GM21737 (cell line): ENCODE data around the gene HIKESHI.
"Not testable (repeated sequence)": the region's sequence is repeated elsewhere in the genome, so short reads cannot be mapped to it uniquely, and the experiment has no call there.

Experiments used
- ATAC-seq: cut with Tn5 transposase; IDR thresholded peaks from one replicate; pipeline ENCODE4 v1.9.1; 2021; ENCODE audit warnings: mild to moderate bottlenecking, moderate library complexity; ENCODE audit not compliant: unreplicated experiment

Gene HIKESHI

GRCh38 chr11:86302092-86302793, at the start of gene HIKESHI:
TSS of gene HIKESHI (plus strand) at chr11:86302240. CDS start at chr11:86302449, 209 bp downstream.
- ATAC-seq, result peak; percentile 99

GRCh38 chr11:86255896-86256295, 46.1 kb upstream of the HIKESHI start:
- ATAC-seq, result peak; percentile 83

GRCh38 chr11:86256608-86257007, 45.4 kb upstream of the HIKESHI start:
- no peak for ATAC-seq

- ATAC-seq, result no peak
Measured at GRCh38 chr11:86257446-86257845, 44.6 kb upstream of the HIKESHI start.

- ATAC-seq, result no peak
Measured at GRCh38 chr11:86259730-86260129, 42.3 kb upstream of the HIKESHI start.

GRCh38 chr11:86261328-86261727, 40.7 kb upstream of the HIKESHI start:
- ATAC-seq, result no peak

GRCh38 chr11:86262387-86262786, 39.7 kb upstream of the HIKESHI start:
- ATAC-seq, result no peak

- ATAC-seq, result no peak
Measured at GRCh38 chr11:86264649-86265048, 37.4 kb upstream of the HIKESHI start.

- ATAC-seq, result no peak
Measured at GRCh38 chr11:86265194-86265593, 36.8 kb upstream of the HIKESHI start.

GRCh38 chr11:86269645-86270044, 32.4 kb upstream of the HIKESHI start:
- no peak for ATAC-seq

- ATAC-seq, result no peak
Measured at GRCh38 chr11:86274503-86274902, 27.5 kb upstream of the HIKESHI start.

GRCh38 chr11:86274999-86275398, 27.0 kb upstream of the HIKESHI start:
- ATAC-seq, result no peak

GRCh38 chr11:86275493-86276370, 26.3 kb upstream of the HIKESHI start:
- no peak for ATAC-seq

GRCh38 chr11:86277741-86278140, 24.3 kb upstream of the HIKESHI start:
- no peak for ATAC-seq

GRCh38 chr11:86278226-86278625, 23.8 kb upstream of the HIKESHI start:
- no peak for ATAC-seq

GRCh38 chr11:86279747-86280146, 22.3 kb upstream of the HIKESHI start:
- ATAC-seq, result no peak

- no peak for ATAC-seq
Measured at GRCh38 chr11:86287468-86287796, 14.6 kb upstream of the HIKESHI start.

- no peak for ATAC-seq
Measured at GRCh38 chr11:86288776-86289507, 13.1 kb upstream of the HIKESHI start.

- not testable (repeated sequence) for ATAC-seq
Measured at GRCh38 chr11:86289508-86290280, 12.3 kb upstream of the HIKESHI start.

GRCh38 chr11:86291466-86292262, 10.4 kb upstream of the HIKESHI start:
- no peak for ATAC-seq
